ENCODE data around the gene TTLL7.

TTLL7 gene

DNA sequence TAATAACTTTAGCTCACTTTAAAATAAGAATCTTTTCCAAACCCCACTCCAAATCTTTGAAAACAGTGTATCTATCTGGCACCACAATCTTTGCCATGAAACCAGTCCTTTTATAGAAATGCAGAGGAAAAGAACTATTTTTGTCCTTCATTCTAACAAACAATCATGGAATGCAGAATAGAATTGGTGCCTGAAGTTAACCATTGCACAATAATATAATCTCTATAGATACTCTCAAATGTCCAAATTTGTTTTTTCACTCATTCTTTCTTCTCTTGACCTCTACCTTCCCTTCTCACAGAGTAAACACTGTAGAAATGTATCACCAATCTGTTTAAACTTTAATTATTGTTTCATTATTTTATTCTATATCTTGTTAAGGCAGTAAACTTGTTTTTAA is 34.8 kb downstream of the TTLL7 start:
- no peak for DNase-seq (ENCODE audit: low spot score)
- H3K27ac ChIP-seq = no peak overlapping the region
- TF ChIP-seq, protein P1, sequence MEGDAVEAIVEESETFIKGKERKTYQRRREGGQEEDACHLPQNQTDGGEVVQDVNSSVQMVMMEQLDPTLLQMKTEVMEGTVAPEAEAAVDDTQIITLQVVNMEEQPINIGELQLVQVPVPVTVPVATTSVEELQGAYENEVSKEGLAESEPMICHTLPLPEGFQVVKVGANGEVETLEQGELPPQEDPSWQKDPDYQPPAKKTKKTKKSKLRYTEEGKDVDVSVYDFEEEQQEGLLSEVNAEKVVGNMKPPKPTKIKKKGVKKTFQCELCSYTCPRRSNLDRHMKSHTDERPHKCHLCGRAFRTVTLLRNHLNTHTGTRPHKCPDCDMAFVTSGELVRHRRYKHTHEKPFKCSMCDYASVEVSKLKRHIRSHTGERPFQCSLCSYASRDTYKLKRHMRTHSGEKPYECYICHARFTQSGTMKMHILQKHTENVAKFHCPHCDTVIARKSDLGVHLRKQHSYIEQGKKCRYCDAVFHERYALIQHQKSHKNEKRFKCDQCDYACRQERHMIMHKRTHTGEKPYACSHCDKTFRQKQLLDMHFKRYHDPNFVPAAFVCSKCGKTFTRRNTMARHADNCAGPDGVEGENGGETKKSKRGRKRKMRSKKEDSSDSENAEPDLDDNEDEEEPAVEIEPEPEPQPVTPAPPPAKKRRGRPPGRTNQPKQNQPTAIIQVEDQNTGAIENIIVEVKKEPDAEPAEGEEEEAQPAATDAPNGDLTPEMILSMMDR (conservative IDR thresholded peaks at IDR 0.05; ENCODE audit: low read depth) = no peak
- ChIA-PET CTCF (interaction anchor here (0.7 kb wide), 1 partner anchor 650 kb away, joined by 3 read pairs; no protein-coding TSS in a partner anchor), POLR2A (ENCODE audit: low non-redundant PET) (no interaction called here)

DNA sequence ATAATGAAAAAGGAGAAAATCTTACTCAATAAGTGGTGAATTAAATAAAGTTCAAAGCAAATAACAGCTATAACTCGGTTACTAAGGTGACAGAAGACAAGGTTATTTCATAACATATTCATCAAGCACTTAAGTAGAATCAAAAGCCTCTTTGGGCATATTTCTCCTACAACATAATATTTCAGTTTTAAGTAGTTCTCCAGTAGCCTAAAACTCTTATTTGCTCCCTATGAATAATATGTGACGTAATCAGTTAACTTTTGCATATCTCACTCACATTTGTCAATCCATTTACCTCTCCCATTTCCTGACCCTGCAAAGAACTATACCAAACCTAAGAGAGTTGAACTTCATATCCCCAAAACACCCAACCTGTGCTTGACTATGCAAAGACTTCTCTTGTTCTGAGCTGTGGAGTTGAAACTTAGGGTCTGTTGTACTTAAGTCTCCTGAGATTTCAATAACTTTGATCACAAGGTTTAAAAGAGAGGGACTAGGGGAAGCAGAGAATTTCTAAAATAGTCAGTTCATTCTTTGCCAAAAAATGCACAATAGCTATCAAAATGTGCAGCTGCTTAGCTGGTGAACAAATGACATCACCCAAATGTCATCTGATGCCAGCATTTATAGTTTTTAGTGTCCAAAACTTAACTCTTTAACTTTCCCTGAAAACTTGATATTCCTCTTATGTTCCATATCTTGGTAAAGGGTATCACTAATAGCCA is 37.2 kb downstream of the TTLL7 start:
- CTCF ChIA-PET = no interaction called here
- TF ChIP-seq, protein P1 (conservative IDR thresholded peaks at IDR 0.05; ENCODE audit: low read depth) = no peak
- no peak for DNase-seq (ENCODE audit: low spot score)
- POLR2A ChIA-PET (ENCODE audit: low non-redundant PET) = no interaction called here
- no peak overlapping the region for H3K27ac ChIP-seq

DNA sequence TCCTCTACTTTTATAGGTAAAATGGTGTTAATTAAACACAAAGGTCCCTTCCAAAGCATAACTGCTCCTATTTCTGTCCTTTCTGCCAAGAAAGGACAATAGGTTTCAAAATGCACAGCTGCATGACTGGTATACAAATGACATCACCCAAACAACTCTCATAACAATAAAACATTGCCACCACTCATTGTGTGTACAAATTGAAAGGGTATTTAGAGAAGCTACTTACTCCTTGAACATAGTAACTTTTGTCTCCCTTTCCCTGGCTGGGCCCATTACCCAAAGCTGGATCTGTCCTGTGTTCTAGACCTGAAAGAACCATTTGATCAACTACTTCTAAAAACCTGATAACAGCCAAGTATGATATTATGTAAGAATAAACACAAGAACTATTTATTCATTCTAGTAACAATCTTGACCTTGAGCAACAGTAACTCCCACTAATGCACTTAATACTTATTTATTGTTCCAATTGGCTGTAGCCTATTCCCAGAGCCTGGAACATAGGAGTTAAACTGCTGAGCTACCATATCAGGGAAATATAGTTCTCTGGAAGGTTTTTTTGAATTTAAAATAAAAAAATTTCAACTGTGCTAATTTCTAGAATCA is 38.2 kb downstream of the TTLL7 start:
- CTCF ChIA-PET = no interaction called here
- no peak overlapping the region for H3K27ac ChIP-seq
- TF ChIP-seq, protein P1 (conservative IDR thresholded peaks at IDR 0.05; ENCODE audit: low read depth) = no peak
- POLR2A ChIA-PET (ENCODE audit: low non-redundant PET) = no interaction called here
- no peak for DNase-seq (ENCODE audit: low spot score)

DNA sequence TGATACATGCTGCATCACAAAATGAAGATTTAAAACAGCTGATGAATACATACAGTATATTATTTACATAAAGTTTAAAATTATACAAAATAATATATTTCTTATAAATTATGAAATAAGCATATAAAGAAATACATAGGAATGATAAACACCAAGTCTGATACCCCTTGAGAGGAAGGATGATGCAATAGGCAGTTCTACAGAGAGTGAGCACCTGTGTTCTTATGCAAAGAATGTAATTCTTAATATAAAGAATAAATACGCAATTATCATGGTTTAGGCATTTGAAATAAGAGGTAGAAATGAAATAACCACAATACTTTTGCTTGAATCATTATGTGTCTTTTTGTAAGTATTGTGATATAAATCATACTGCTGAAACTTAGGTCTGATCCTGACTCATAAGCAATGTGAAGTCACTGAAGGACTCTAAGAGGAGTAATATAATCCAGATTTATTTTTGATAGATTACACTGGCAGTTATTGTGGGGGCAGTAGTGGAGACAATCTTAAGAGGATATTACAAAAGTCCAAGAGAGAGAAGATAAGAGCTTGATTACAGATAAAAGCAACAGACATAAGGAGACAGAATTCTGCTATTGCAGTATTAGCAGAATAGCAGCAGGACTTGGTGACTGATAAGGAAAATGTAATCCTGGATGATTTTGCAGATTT is 39.0 kb downstream of the TTLL7 start:
- ChIA-PET POLR2A (ENCODE audit: low non-redundant PET) (no interaction called here), CTCF (no interaction called here)
- DNase-seq (ENCODE audit: low spot score) = no peak
- no peak overlapping the region for H3K27ac ChIP-seq
- TF ChIP-seq, protein P1 (conservative IDR thresholded peaks at IDR 0.05; ENCODE audit: low read depth) = no peak

DNA sequence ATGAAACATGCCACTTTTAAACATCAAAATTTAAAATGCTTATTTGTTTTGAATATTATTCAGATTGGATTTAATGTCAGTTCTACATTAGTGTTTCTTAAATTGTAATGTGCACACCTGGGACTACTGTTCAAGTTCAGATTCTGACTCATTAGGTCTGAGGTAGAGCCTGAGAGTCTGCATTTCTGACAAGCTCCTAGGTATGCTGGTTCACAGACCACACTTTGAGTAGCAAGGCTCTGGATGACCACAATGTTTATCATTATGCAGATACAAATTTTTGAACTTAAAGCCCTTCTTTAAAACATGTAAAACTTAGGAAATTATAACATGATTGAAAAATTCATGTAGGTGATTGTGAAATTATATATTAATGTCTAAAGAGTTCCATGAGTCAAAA is 40.2 kb downstream of the TTLL7 start:
- DNase-seq (ENCODE audit: low spot score) = no peak
- ChIA-PET POLR2A (ENCODE audit: low non-redundant PET) (no interaction called here), CTCF (interaction anchor here (0.5 to 1.1 kb wide), 2 partner anchors 14 to 148 kb away, joined by 3 to 4 read pairs; no protein-coding TSS in a partner anchor)
- H3K27ac ChIP-seq = no peak overlapping the region
- TF ChIP-seq, protein P1 (conservative IDR thresholded peaks at IDR 0.05; ENCODE audit: low read depth) = no peak

DNA sequence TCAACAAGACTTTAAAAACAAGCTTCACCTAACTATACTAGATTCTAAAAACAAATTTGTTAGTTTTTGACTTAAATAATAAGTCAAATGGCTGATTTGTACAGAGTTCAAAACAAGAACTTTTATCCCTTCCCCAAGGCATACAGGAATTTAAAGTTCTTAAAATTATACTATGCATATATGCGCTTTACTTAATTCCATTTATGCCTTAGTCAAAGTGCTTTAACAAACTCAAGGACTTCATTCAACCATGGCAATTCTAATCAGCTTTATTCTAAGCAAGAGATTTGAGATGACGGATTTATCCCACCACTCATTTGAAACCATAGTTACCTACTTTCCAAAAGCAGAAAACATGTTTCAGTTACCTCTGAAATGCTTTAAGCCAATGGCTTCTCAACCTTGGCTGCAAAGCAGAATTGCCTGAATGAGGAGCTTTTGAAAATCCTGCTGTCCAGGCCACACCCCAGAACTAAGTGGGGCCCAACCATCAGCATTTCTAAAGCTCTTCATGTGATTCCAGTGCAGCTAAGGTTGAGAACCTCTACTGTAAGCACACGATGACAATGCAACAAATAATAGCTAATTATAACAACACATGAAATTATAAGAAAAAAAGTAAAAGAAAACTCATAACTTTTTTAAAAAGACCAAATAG is 44.6 kb downstream of the TTLL7 start:
- POLR2A ChIA-PET (ENCODE audit: low non-redundant PET) = no interaction called here
- TF ChIP-seq, protein P1 (conservative IDR thresholded peaks at IDR 0.05; ENCODE audit: low read depth) = no peak
- no peak overlapping the region for H3K27ac ChIP-seq
- no peak for DNase-seq (ENCODE audit: low spot score)
- CTCF ChIA-PET = interaction anchor here (0.7 kb wide), 1 partner anchor 42 kb away, joined by 3 read pairs; no protein-coding TSS in a partner anchor
